GM04504 (cell line): ENCODE results near the gene TGIF2.
"Not testable (repeated sequence)": the region's sequence is repeated elsewhere in the genome, so short reads cannot be mapped to it uniquely, and the experiment has no call there.

ENCODE experiments used
- DNase-seq: peaks from one replicate; pipeline ENCODE4 v3.0.0-alpha.2; 2012; ENCODE audit warnings: low read depth

Gene TGIF2

DNA sequence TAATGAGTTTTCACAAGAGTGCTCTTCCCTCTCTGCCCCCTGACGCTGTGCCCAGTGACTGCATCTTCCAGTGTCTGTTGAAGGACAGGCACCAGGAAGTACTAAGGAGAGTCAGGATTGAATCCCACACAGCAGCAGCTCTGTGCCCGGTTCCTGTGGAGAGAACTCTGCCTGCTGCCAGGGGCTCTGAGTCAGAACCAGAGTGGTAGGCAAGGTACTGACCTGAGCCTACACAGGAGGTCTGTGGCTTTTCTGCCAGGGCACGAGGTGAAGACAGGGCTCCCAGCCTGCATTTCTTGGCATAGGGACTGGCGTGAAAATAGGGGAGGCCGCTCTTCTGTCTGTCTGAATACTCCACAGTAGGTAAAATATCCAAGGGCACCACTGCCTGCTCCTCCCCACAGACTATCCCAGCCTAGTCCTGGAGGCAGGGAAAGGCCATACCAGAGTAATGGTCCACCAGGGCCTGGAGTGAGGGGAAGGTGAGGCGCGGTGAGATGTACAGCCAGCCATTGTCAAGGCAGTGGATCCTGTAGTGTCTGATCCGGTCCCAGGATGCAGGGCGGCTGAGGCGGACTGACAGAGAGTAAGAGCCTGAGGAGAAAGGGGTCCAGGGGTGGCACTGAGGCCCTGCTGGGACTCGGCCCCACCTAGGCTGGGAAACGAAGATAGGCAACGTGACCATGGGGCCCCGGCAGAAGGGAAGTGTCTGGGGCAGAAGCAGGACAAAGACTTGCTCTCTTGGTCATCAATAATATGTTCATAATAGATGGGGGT is 41.6 kb downstream of the TGIF2 start:
- DNase-seq: no peak

DNA sequence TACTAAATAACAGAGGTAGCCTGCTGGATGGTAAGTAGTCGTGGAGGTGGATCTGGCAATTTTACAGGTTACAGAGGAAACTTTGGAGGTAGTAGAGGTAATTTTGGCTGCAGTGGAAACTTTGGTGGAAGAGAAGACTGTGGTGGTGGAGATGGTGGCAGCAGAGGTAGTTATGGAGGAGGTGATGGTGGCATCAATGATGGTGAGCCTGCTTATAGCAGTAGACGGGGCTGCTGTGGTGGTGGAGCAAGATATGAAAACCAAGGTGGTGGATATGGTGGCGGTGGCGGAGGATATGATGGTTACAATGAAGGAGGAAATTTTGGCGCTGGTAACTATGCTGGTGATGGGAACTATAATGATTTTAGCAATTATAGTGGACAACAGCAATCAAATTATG is 47.5 kb downstream of the TGIF2 start:
- DNase-seq: no peak

DNA sequence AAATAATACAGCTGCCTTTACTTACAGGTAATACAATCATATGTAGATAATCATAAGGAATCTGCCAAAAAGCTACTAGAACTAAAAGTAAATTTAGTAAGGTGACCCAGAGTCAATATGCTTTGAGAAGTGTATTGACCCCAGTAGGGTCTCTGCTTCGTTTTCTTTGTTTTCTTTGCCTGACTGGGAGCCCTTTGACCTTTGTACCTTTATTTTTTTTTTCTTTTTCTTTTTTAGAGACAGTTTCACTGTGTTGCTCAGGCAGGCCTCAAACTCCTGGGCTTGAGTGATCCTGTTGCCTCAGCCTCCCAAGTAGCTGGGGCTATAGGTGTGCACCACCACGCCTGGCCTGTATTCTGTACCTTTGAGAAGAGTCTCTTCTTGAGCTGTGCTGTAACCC is 50.0 kb downstream of the TGIF2 start:
- DNase-seq: no peak

DNA sequence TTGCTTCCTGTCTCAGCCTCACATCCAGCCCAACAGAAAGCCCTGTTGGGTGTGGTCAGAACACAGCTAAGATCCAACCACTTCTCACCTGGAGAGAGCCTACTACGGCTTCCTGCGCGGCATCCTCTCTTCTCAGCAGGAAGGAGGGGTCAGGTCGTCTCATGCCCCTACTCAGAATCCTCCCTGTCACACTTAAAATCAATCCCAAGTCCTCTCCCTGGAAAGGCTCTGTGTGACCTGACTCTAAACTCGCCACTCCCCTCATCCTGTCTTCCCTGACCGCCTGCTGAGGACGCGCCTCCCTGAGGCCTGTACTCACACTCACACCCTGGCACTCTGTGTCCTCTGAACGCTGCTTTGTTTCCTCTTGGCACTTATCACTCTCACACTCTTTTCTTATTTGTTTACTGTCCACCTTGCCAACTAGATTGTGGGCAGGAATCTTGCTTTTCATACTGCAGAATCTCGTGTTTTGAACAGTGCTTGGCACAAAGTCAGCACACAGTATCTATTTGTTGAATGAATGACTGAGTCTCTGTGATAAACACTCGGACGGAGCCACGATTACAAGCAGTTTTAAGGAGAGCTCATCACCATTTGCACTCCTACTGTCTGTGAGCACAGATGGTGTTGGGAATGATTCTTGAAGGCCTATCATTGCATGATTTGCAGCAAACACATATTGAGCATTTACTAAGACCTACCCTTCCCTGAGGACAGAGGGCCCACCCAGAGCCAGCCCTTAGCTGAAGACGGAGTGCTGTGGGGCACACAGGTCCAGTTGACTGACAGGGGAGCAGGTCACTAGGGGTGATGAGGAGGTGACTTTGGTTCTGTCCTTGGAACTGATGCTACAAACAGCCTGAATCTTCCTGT is 50.9 kb downstream of the TGIF2 start:
- no peak for DNase-seq

DNA sequence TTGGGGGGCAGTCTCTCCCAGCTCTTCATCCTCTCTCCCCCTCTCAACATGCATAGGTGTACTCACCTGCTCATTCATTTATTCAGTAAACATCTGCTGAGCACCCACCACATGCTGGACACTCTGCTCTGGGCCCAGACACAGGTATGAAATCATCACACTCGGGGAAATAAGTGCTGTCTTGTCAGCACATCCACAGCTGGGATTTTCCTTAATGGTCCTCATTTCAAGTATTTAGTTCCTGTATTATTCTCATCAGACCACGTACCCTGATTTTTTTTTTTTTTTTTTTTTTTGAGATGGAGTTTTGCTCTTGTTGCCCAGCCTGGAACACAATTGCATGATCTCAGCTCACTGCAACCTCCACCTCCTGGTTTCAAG is 51.5 kb downstream of the TGIF2 start:
- no peak for DNase-seq

DNA sequence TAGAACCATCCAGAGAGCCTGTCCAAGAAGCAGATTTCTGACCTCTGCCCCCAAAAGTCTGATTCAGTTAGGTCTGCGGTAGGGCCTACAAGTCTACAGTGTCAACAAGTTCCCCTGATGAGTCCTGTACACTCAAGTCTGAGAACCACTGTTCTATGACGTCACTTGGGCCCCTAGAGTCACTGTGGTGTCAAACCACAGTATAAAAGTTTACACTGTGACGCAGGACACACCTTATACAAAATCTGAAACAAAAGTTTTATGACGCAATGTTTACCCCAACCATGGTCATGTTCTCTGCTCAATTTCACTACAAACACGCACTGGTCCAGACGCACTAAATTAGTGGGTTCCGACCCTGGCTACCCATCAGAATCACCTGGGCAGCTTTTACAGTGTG is 54.7 kb downstream of the TGIF2 start:
- DNase-seq: no peak

DNA sequence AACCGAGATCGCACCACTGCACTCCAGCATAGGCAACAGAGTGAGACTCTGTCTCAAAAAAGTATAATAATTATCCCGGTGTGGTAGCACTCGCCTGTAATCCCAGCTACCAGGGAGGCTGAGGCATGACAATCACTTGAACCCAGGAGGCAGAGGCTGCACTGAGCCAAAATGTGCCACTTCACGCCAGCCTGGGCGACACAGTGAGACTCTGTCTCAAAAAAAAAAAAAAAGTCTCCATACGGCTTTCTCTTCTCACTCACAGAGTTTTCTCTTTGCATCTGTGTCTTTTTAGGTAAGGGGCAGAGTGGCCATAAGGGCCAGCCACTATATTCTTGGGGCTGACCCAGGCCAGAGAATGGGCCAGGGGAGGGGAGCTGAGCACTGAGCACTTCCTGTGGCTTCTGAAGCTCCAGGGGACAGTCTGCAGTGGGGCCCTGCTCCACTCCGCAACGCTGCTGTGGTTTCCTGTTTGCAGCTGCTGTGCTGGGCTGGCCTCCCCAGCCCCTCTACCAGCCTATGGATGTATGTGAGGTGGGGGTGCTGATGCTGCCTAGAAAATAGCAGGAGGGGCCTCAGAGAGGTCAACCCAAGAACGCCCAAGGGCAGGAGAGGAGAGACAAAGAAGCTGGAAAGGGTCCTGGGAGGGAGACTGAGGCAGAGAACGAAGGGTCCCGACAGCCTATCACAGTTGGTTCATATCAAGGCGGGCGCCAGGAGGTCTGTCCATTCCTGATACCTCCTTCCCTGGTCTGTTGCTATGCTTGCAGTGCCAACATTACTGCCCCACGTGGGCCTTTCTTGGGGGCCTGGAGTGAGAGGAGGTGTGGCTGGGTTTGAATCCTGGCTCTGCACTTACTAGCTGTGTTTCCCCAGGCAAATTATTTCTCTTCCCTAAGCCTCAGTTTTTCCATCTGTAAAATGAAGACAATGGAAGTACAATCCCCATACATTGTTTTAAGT is 56.6 kb downstream of the TGIF2 start:
- no peak for DNase-seq

DNA sequence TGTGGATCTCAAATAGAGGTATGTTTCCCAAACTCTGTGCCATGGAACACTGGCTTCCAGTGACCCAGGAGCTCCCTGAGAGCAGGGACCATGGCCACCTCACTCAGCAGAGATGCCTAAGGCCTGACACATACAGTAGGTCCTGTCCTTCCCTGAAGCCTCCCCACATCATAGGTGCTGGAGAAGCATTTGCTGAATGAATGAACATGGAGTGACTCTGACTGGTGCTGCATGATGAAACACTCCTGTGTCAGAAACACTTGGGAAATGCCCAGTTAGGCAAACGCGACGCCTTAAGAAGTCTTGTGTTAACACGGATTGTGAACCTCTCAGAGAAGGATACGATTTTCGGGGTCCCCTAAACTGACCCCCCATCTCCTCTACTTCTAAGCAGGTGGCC is 58.2 kb downstream of the TGIF2 start:
- DNase-seq: no peak

DNA sequence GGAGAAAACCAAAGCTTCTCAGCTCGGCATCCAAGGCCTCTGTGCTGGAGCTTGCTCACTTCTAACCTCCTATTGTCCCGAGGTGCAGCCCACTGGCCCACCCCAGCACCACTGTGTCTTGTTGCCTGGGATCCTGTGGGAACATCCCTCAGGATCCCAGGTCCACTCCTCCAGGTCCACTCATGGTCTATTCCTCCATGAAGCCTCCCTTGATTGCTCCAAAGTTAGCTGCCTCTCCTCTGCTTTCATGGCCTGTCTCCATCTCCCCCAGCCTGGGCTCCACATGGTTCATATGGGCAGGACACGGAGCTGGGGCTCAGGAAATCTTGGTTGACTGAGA is 58.7 kb downstream of the TGIF2 start:
- no peak for DNase-seq

DNA sequence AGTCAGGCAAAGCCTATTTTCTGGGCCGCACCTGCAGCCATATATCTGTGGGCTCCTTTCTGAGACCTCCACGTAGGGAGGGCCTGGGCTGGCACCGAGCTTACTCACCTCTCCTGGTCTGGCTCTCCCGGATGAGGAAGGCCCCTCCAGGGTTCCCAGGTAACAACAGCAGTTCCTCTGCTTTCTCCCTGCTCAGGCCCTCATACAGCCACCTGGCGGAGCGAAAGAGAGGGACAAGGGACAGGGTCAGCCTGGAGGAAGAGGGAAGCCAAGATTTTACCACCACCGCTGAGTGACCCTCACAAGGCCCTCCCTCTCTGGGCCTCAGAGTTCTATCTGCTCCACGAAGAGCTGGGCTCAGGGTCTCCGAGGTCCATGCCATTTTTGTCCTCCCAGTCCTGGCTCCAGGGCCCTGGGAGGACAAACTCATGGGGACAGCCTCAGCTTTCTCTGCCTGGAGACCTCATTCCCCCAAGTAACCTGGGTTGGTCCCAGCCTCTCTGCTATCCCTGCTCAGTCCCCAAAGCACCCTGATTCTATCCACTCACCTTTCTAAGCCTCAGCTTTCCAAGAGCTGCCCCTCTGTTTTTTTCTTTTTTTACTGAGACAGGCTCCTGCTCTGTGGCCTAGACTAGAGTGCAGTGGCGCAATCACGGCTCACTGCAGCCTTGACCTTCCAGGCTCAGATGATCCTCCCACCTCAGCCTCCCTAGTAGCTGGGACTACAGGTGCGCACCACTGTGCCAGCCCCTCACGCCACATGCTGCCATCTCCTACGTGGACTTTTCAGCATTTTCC is 59.3 kb downstream of the TGIF2 start:
- DNase-seq: no peak

DNA sequence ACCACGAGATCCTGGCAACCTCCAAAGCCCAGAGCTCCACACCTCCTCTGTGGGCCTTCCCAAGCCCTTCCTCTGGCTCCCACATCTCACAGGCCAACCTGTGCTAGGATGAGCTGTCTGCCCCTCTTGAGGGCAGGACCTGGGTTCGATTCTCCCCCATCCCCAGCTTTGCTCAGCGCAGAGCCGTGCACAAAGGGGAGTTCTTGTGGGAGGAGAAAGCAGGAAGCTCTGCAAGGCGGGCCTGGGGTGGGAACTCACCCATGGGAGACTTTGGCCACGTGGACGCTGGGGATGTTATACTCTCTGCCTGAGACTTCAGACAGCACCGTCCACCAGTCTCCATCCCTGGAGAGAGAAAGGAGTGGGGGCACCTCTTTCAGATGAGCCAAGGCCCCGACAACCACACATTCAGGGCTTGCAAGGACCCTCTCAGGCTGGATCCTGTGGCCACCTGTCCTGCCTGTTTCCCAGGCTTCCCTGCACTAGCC is 59.9 kb downstream of the TGIF2 start:
- DNase-seq: no peak

DNA sequence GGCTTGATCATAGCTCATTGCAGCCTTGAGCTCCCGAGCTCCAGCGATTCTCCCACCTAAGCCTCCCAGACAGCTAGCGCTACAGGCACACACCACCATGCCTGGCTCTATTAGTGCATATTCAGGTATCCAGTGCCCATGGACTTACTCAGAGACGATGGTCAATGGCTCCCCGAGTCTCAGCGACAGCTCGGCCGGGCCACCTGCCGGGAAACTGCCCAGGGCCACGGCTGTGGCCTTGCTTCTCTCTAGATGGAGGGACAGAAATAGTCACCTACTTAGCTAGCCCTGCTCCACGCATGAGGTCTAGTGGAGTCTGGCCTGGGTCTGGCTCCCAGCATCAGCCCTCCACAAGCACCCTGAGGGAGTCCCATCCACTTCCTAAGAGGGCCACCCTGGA is 60.9 kb downstream of the TGIF2 start:
- DNase-seq: no peak

DNA sequence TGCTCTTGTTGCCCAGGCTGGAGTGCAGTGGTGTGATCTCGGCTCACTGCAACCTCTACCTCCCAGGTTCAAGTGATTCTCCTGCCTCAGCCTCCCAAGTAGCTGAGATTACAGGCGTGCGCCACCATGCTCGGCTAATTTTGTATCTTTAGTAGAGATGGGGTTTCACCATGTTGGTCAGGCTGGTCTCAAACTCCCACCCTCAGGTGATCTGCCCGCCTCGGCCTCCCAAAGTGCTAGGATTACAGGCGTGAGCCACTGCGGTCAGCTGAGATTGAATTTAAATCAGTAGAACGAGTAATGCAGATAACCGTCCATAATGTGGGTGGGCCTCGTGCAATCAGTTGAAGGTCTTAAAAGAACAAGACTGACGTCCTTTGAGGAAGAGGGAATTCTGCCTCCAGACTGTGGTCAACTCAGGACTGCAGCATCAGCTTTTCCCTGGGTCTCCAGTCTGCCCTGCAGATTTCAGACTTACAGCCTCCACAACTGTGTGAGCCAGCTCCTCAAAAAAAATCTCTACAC is 65.5 kb downstream of the TGIF2 start:
- not testable (repeated sequence) for DNase-seq

DNA sequence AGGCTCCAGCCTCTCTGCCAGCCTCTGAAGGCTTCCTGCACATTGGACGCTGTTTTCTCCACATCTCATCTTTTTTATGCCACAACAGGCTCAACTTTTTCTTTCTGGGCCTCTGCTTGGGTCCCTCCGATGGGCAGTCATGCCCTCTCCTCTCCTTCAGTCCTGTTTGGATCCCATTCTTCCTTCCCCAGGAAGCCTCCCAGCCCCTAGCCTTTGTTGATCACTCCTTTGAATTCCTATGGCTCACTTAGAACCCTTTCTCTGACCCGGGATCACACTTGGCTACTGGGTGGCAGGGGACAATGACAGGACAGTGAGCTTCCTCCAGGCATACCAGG is 68.1 kb downstream of the TGIF2 start:
- DNase-seq: no peak

DNA sequence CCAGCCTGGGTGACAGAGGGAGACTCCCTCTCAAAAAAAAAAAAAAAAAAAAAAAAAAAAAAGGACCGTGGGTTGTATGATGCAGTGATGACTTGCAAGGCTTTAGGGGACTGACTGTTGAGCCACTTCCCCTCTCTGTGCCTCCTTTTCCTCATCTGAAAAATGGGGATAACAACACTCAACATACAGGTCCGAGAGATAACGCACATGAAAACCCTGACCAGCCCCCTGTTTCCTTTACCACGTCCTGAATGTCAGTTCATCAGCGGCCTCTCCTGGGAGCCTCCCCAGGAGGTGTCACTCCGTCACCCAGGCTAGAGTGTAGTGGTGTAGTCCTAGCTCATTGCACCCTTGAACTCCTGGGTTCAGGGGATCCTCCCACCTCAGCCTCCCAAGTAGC is 68.7 kb downstream of the TGIF2 start:
- no peak for DNase-seq
